Heart left ventricle (tissue), 16 donors: ENCODE measurements around the gene EBF4. TPM values are rescaled to one million over a fixed set of nuclear protein-coding genes. Genes with fewer than 3 reads are reported as not detected.
A peak's percentile ranks its signal among the peaks of the same experiment; 100 is the strongest.

Experiments
- ATAC-seq, 4 donors: fragments of 200-7000 bp; cut with Tn5 transposase; one replicate each; pipeline ENCODE4 v1.9.1; 2020 to 2022; ENCODE audit warnings: moderate library complexity in 4 of 4, mild to moderate bottlenecking in 3 of 4, moderate number of reproducible peaks in 1 of 4
- DNase-seq, 5 donors: peaks; one replicate each; pipeline ENCODE4 v3.0.0-alpha.2; 2020
- H3K27ac ChIP-seq, 12 donors: fragments of 200-600 bp; sonication (generic) in 4 of 12; one replicate each; pipeline versions ENCODE4 v1.5.0 to v1.8.0; 2016 to 2022; ENCODE audit warnings: mild to moderate bottlenecking in 2 of 12
- H3K27me3 ChIP-seq, 9 donors: fragments of 200-600 bp; sonication (generic) in 2 of 9; one replicate each; pipeline versions ENCODE4 v1.5.1 to v1.8.0; 2016 to 2022; ENCODE audit warnings: mild to moderate bottlenecking in 3 of 9
- H3K36me3 ChIP-seq, 9 donors: fragments of 200-600 bp; sonication (generic) in 2 of 9; one replicate each; pipeline versions ENCODE4 v1.5.0 to v1.8.0; 2018 to 2022; ENCODE audit warnings: mild to moderate bottlenecking in 2 of 9
- H3K4me1 ChIP-seq, 12 donors: fragments of 200-600 bp; sonication (generic) in 4 of 12; one replicate each; pipeline versions ENCODE4 v1.5.0 to v1.8.0; 2016 to 2022; ENCODE audit warnings: mild to moderate bottlenecking in 3 of 12
- H3K4me3 ChIP-seq, 12 donors: fragments of 200-600 bp; sonication (generic) in 4 of 12; one replicate each; pipeline versions ENCODE4 v1.5.0 to v1.8.0; 2017 to 2022; ENCODE audit warnings: mild to moderate bottlenecking in 9 of 12, moderate library complexity in 4 of 12
- H3K9me3 ChIP-seq, 12 donors: fragments of 200-600 bp; sonication (generic) in 4 of 12; one replicate each; pipeline versions ENCODE4 v1.5.0 to v1.8.0; 2016 to 2022; ENCODE audit warnings: mild to moderate bottlenecking in 1 of 12
- POLR2A ChIP-seq, 2 donors: fragments of 450-650 bp; IDR thresholded peaks; one replicate each; pipeline ENCODE4 v1.6.1; 2017; ENCODE audit warnings: antibody characterized with exemption in 2 of 2, mild to moderate bottlenecking in 2 of 2, moderate library complexity in 2 of 2
- WGBS, 4 donors: extraction: QIAGEN DNeasy Blood & Tissue Kit in 2 of 4; methylation state at CpG; one replicate each; pipeline versions ENCODE4 v1.1.5 to v1.1.7; 2013 to 2018; 5-methylcytosine and 5-hydroxymethylcytosine counted together
- intact Hi-C, 10 donors: fragments of 100-400 bp; cut with DNase I; formaldehyde crosslinking; loops; one replicate each; pipeline versions ENCODE4 v1.11.1 to v1.14.2; 2022
- polyA plus RNA-seq, 2 donors: library from polyadenylated mRNA; stranded (reverse); fragments of 200-250 nt; gene quantifications; one replicate each; pipeline ENCODE4 v1.2.3, GENCODE V29; 2013
- total RNA-seq, 9 donors: library from RNA; depleted of rRNA in 2 of 9; stranded (reverse); fragments of >200 nt in 2 of 9; fragmentation: NEBNext Ultra II Directional in 3 of 9; extraction: Animal tissue kit (Norgen Biotek cat#: 25700) in 3 of 9; gene quantifications; one replicate each; pipeline versions ENCODE4 v1.1.0 to v1.2.4, GENCODE V29; 2016 to 2023
- TF ChIP-seq, protein P1 (sequence below), 12 donors: fragments of 200-600 bp; sonication (generic) in 4 of 12; IDR thresholded peaks; one replicate each; pipeline versions ENCODE4 v1.5.0 to v1.8.0; 2018 to 2022; ENCODE audit warnings: antibody characterized with exemption in 12 of 12, mild to moderate bottlenecking in 5 of 12
- donor health status: ischemic (EF 13 %, LVEDD 7.1; RV severe dilation, severe dysfunction).
- donor health status: healthy with polysubstance abuse.
- donor health status: DM: no; HTN: yes; CAD: no.
- donor health status: DM: no; HTN: no; CAD: no.
- donor health status: ischemic (EF 25% LVEDD 6.9; RV normal size, moderate dysfunction).
- donor health status: ischemic (EF 25% LVEDD 5.7; RV mildly dilated, moderate dysfunction).
- donor health status: healthy.
- donor health status: DM: yes; HTN: yes; CAD: no.
- donor health status: ischemic (EF 35%, LVEDD 5.7; RV mildly dilated, moderate dysfunction).
- donor health status: nonischemic (EF 11% LVEDD 7.7; RV severe dilation, severe dysfunction).
- donor health status: DM: yes; HTN: yes; CAD: no.
- donor health status: PGD.
- donor health status: ischemic (EF 29% LVEDD 5.4; RV normal size, mild dysfunction).
- donor health status: nonischemic (EF 23%, LVEDD 6.1; RV moderate dilation, normal function).

Gene EBF4
- total and polyA plus RNA-seq, 11 donors = 2.5 to 6.4 (median 3.8) TPM

GRCh38 chr20:2657674-2658073 is 34.9 kb upstream of the EBF4 start:
- H3K4me1 ChIP-seq = peaks cover 4 to 19% (median 13%) of the 10 kb centered on the region in 12 donors
- WGBS, 4 donors = 68 to 87% (median 84%) methylated on average over 5 of the region's 5 CpGs
- no peak overlapping the region for H3K27ac ChIP-seq
- H3K27me3 ChIP-seq = no peaks in the 10 kb centered on the region
- TF ChIP-seq, protein P1, sequence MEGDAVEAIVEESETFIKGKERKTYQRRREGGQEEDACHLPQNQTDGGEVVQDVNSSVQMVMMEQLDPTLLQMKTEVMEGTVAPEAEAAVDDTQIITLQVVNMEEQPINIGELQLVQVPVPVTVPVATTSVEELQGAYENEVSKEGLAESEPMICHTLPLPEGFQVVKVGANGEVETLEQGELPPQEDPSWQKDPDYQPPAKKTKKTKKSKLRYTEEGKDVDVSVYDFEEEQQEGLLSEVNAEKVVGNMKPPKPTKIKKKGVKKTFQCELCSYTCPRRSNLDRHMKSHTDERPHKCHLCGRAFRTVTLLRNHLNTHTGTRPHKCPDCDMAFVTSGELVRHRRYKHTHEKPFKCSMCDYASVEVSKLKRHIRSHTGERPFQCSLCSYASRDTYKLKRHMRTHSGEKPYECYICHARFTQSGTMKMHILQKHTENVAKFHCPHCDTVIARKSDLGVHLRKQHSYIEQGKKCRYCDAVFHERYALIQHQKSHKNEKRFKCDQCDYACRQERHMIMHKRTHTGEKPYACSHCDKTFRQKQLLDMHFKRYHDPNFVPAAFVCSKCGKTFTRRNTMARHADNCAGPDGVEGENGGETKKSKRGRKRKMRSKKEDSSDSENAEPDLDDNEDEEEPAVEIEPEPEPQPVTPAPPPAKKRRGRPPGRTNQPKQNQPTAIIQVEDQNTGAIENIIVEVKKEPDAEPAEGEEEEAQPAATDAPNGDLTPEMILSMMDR (IDR thresholded peaks at IDR 0.05) = no peak
- no peak for TF ChIP-seq POLR2A (IDR thresholded peaks at IDR 0.05)
- no peaks in the 10 kb centered on the region for H3K9me3 ChIP-seq
- peaks cover 2 to 90% (median 88%) of the 10 kb centered on the region in 9 donors for H3K36me3 ChIP-seq
- DNase-seq = no peak
- no peak for ATAC-seq
- intact Hi-C loops = no loop called here
- H3K4me3 ChIP-seq = no peak overlapping the region

GRCh38 chr20:2658414-2659354 is 33.9 kb upstream of the EBF4 start:
- 72 to 79% (median 78%) methylated on average over 13 of the region's 13 CpGs for WGBS, 4 donors
- TF ChIP-seq, protein P1 (IDR thresholded peaks at IDR 0.05) = no peak
- TF ChIP-seq POLR2A (IDR thresholded peaks at IDR 0.05) = no peak
- Histone ChIP-seq H3K36me3 (peaks cover 2 to 95% (median 92%) of the 10 kb centered on the region in 9 donors), H3K4me1 (peaks cover 0 to 21% (median 16%) of the 10 kb centered on the region in 12 donors), H3K9me3 (no peaks in the 10 kb centered on the region), H3K27ac (no peak overlapping the region), H3K4me3 (no peak overlapping the region), H3K27me3 (no peaks in the 10 kb centered on the region)
- intact Hi-C loops = no loop called here
- DNase-seq (no peak), ATAC-seq (peak in 2 of 4 donors; percentile 10 to 19)

DNA sequence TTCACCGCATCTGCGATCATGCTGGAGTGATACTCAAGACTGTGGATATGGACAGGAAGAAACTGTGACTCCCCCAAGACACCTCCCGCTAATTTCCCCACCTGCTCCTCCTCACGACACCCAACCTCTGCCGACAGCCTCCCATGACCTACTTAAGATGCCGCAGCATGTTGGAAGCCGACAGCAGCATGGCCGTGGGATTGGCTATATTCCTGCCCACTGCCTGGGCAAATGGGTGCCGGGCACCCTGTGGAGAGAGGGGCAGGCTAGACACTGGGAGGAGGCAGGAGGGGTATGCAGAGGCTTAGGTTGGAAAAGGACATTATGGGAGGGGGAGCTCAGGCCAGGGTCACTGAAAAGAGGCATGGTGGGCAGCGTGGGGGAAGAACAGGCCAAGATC is 33.0 kb upstream of the EBF4 start:
- Histone ChIP-seq H3K27ac (no peak overlapping the region), H3K36me3 (peaks cover 2 to 87% (median 84%) of the 10 kb centered on the region in 9 donors), H3K27me3 (no peaks in the 10 kb centered on the region), H3K9me3 (no peaks in the 10 kb centered on the region), H3K4me1 (peaks cover 0 to 16% (median 10%) of the 10 kb centered on the region in 12 donors), H3K4me3 (no peak overlapping the region)
- ATAC-seq (no peak), DNase-seq (no peak)
- 84 to 88% (median 86%) methylated on average over 10 of the region's 10 CpGs for WGBS, 4 donors
- intact Hi-C loops = no loop called here
- TF ChIP-seq, protein P1 (IDR thresholded peaks at IDR 0.05) = no peak
- no peak for TF ChIP-seq POLR2A (IDR thresholded peaks at IDR 0.05)

- TF ChIP-seq, protein P1 (IDR thresholded peaks at IDR 0.05) = no peak
- TF ChIP-seq POLR2A (IDR thresholded peaks at IDR 0.05) = no peak
- Histone ChIP-seq H3K27me3 (no peaks in the 10 kb centered on the region), H3K4me3 (peak overlapping the region; percentile 71 to 97 (median 88)), H3K27ac (peak overlapping the region; percentile 79 to 96 (median 90)), H3K9me3 (no peaks in the 10 kb centered on the region), H3K4me1 (peaks cover 0 to 17% (median 13%) of the 10 kb centered on the region in 12 donors), H3K36me3 (peaks cover 2 to 48% (median 46%) of the 10 kb centered on the region in 9 donors)
- peak in 2 of 4 donors; percentile 9 to 11 for ATAC-seq
- intact Hi-C loops = loop anchor here in 2 of 10 donors (5.0 to 10.0 kb wide), 2 partner anchors 174 to 181 kb away; partner anchors contain the start of genes PCED1A (in 1 of the 2) and VPS16 (in 1 of the 2)
- 6 to 8% (median 7%) methylated on average over 13 of the region's 13 CpGs for WGBS, 4 donors
- DNase-seq = no peak
These were observed 29.2 kb upstream of the EBF4 start for GRCh38 chr20:2663364-2663886.
